Measurements from ENCODE around the gene AGBL4. TPM values are rescaled to one million over a fixed set of nuclear protein-coding genes. Genes with fewer than 3 reads are reported as not detected.

Gene AGBL4
- total and polyA plus RNA-seq, 9 of the 15 experiments (the other 6 are each of a cell fraction or from before 2014, with no cell fraction given) = 0.11 TPM; not detected in 7

- Histone ChIP-seq H3K9me1 (ENCODE audit: control insufficient read depth, insufficient read depth, low read length) (no peaks in the 10 kb centered on the region), H3K27me3 (ENCODE audit: control insufficient read depth in 2 of 2, insufficient read depth in 2 of 2, low read length in 2 of 2) (no peaks in the 10 kb centered on the region), H3K9ac (ENCODE audit: insufficient read depth in 1 of 2, low read depth in 2 of 2, low read length in 2 of 2) (no peak overlapping the region), H3K4me3 (no peak overlapping the region), H3K9me3 (replicated peaks; ENCODE audit: control insufficient read depth, insufficient read depth, low read depth, low read length) (no peaks in the 10 kb centered on the region), H3K4me2 (ENCODE audit: insufficient read depth, low read length) (no peak overlapping the region), H3K4me1 (replicated peaks in 1 of 2; ENCODE audit: control insufficient read depth in 2 of 2, insufficient read depth in 2 of 2, low read length in 2 of 2) (no peaks in the 10 kb centered on the region), H3K79me2 (ENCODE audit: control insufficient read depth, insufficient read depth, low read length) (no peaks in the 10 kb centered on the region), H3K36me3 (ENCODE audit: control insufficient read depth, insufficient read depth, low read length) (no peaks in the 10 kb centered on the region), H2AFZ (ENCODE audit: low read depth, low read length) (no peak overlapping the region), H3K27ac (ENCODE audit: extremely low read depth, low read depth, low read length) (no peak overlapping the region), H4K20me1 (replicated peaks; ENCODE audit: control insufficient read depth, insufficient read depth, low read length) (no peaks in the 10 kb centered on the region)
- ATAC-seq (no peak), DNase-seq (ENCODE audit: extremely low read depth in 1 of 4, low spot score in 3 of 4) (no peak), FAIRE-seq (no peak)
- WGBS (ENCODE audit: insufficient coverage, low coverage, missing lambda C conversion rate) = 0% methylated on average over 3 of the region's 3 CpGs
- in situ Hi-C loops (cut with MboI) (no loop called here), intact Hi-C loops (cut with micrococcal nuclease) (no loop called here)
- POLR2A ChIA-PET = no interaction called here
- CTCF ChIA-PET (ENCODE audit: low intra/inter-chr PET ratio) = no interaction called here
- no TSS peak for BruUV-seq (replicated peaks)
- TF ChIP-seq SIN3A (IDR thresholded peaks at IDR 0.05; ENCODE audit: borderline replicate concordance in 2 of 2, control insufficient read depth in 1 of 2, low read depth in 2 of 2, low read length in 2 of 2) = no peak
- no peak for TF ChIP-seq CUX1 (CRISPR knock-in tag; IDR thresholded peaks at IDR 0.05)
- TF ChIP-seq HDAC6 (IDR thresholded peaks at IDR 0.05; ENCODE audit: low read depth, low read length) = no peak
- TF ChIP-seq GATAD2B (IDR thresholded peaks at IDR 0.05; ENCODE audit: borderline replicate concordance) = no peak
- no peak for TF ChIP-seq CSDE1 (IDR thresholded peaks at IDR 0.05)
- no peak for TF ChIP-seq ZSCAN29 (IDR thresholded peaks at IDR 0.05)
- no peak for TF ChIP-seq ZNF41 (CRISPR knock-in tag; conservative IDR thresholded peaks at IDR 0.05)
- no peak for TF ChIP-seq CEBPZ (IDR thresholded peaks at IDR 0.05; ENCODE audit: borderline replicate concordance, low read depth, low read length)
- TF ChIP-seq EZH2 (IDR thresholded peaks at IDR 0.05; ENCODE audit: borderline replicate concordance, low read depth, low read length) = no peak
- TF ChIP-seq SRSF1 (IDR thresholded peaks at IDR 0.05; ENCODE audit: low read depth, low read length) = no peak
Measured at GRCh38 chr1:48808496-48808895, 1215.3 kb downstream of the AGBL4 start.
